ENCODE data around the gene ATG10.

ATG10 gene

DNA sequence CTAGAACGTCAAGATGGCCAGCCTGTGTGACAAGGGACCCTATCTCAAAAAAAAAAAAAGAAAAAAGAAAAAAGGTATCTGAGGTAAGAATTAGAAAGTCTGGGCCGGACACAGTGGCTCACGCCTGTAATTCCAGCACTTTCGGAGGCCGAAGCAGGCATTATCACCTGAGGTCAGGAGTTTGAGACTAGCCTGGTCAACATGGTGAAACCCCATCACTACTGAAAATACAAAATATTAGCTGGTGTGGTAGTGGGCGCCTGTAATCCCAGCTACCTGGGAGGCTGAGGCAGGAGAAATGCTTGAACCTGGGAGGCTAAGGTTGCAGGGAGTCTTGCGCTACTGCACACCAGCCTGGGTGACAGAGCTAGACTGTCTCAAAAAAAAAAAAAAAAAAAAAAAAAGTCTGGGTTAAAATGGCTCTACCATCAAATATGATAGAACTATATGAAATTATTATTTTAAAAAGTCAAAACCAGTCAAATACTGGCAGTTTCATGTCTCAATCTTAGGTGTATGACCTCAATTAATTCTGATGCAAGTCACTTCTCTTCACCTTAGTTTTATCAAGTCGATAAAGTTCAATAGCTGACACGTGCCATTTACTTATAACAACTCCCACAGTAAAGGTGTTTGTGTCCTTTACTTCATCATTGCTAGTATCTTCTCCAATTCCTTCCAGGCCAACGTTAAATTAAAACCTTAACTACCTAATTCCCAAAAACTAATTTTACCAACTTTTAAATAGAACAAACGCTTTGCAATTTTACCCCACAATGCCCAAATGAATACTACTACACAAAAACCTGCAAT, 305.2 kb downstream of the ATG10 start:
- TF ChIP-seq, protein P1, sequence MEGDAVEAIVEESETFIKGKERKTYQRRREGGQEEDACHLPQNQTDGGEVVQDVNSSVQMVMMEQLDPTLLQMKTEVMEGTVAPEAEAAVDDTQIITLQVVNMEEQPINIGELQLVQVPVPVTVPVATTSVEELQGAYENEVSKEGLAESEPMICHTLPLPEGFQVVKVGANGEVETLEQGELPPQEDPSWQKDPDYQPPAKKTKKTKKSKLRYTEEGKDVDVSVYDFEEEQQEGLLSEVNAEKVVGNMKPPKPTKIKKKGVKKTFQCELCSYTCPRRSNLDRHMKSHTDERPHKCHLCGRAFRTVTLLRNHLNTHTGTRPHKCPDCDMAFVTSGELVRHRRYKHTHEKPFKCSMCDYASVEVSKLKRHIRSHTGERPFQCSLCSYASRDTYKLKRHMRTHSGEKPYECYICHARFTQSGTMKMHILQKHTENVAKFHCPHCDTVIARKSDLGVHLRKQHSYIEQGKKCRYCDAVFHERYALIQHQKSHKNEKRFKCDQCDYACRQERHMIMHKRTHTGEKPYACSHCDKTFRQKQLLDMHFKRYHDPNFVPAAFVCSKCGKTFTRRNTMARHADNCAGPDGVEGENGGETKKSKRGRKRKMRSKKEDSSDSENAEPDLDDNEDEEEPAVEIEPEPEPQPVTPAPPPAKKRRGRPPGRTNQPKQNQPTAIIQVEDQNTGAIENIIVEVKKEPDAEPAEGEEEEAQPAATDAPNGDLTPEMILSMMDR (IDR thresholded peaks at IDR 0.05; ENCODE audit: insufficient read depth, low read length, missing control alignments), result no peak
- DNase-seq (ENCODE audit: low read depth, low spot score), result no peak
- H3K4me3 ChIP-seq (ENCODE audit: low read depth, low read length), result peak overlapping the region; percentile 93
- ChIA-PET POLR2A (no interaction called here), CTCF (interaction anchor here (1.2 kb wide), 1 partner anchor 100 kb away, joined by 4 read pairs; no protein-coding TSS in a partner anchor)

DNA sequence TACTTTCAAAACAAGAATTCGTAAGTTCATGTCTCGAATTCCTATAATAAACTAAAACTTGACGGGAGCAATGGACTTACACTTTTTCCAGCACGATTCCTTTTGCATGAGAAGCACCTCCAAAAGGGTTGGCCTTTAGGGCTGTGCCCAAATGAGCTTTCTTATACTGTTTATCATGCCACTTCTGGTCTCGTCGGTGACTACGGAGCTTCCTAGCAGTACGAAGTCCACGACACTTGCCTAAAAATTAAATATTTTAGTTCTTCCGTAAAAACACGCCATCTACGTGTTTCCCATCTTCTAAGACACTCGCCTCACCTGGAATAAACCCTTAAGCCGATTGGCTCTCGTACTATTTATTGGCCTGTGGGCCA, 305.8 kb downstream of the ATG10 start:
- CTCF ChIA-PET, result interaction anchor here (1.2 kb wide), 1 partner anchor 100 kb away, joined by 4 read pairs; no protein-coding TSS in a partner anchor
- peak overlapping the region; percentile 93 for H3K4me3 ChIP-seq (ENCODE audit: low read depth, low read length)
- POLR2A ChIA-PET, result interaction anchor here (1.0 to 1.4 kb wide), 3 partner anchors 58 to 522 kb away, joined by 3 to 5 read pairs (median 3); no protein-coding TSS in a partner anchor
- no peak for DNase-seq (ENCODE audit: low read depth, low spot score)
- TF ChIP-seq, protein P1 (IDR thresholded peaks at IDR 0.05; ENCODE audit: insufficient read depth, low read length, missing control alignments), result no peak

DNA sequence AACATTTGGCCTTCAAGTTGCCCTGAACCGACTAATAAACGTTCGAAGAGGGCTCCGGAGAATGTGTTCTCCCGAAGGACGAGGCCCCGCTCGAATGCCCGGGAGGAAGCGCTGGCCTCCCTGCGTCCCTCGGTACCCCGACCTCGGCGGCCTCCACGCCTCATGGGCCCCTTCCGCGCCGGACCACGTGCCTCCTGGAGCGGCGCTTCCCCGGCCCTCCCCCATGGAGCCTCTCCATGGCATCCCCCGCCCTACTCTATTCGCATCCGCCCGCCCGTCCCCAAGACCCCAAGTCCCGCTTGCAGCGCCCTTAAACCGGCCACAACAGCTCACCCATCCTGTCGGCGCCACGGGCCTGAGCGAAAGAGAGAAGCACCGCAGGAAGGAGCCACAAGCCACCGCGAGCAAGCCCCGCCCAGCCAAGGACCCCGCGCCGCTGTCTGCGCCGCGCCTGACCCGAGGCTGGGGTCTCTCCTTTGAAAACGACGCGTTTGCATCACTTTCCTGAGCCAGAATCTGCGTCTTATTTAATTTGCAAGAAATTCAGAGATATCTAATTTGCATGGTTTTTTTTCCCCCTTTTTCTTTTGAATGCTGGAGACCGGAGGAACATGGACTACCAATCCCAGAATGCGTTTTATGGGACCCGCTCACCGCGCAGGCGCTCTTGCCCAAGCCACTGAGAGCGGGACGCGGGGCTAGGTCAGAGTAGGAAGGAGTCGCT, 306.3 kb downstream of the ATG10 start, which contains the start of gene RPS23:
Gene RPS23 (minus strand): TSS at position 368 of the 724 bp plus-strand sequence. CDS start 31 bp downstream, at position 337.
- TF ChIP-seq, protein P1 (IDR thresholded peaks at IDR 0.05; ENCODE audit: insufficient read depth, low read length, missing control alignments), result no peak
- POLR2A ChIA-PET, result interaction anchor here (0.6 to 1.4 kb wide), 9 partner anchors 17 to 902 kb away, joined by 3 to 8 read pairs (median 3); no protein-coding TSS in a partner anchor
- H3K4me3 ChIP-seq (ENCODE audit: low read depth, low read length), result peak within 1 kb of the TSS; percentile 93
- CTCF ChIA-PET, result interaction anchor here (1.2 to 2.1 kb wide), 2 partner anchors 18 to 101 kb away, joined by 4 to 7 read pairs; no protein-coding TSS in a partner anchor
- DNase-seq (ENCODE audit: low read depth, low spot score), result peak; percentile 38

DNA sequence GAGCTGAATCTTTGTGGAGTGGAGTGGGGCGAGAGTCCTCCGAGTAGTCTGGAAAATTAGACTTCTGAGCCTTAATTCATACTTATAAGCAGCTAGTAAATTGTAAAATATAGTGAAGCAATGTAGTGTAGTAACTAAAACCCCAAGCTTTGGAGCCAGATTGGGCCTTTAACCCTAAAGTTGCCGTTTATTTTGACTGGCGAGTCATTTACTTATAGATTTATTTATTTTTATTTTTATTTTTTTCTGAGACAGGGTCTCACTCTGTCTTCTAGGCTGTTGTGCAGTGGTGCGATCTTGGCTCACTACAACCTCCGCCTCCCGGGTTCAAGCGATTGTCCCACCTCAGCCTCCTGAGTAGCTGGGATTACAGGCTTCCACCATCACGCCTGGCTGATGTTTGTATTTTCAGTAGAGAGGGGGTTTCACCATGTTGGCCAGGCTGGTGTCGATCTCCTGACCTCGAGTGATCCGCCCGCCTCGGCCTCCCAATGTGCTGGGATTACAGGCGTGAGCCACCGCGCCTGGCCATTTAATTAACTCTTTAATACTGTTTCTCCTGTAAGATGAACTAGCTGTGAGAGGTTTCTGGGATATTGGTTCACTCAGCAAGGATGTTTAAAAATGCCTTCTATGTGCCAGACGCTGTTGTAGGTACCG, 307.0 kb downstream of the ATG10 start:
- ChIA-PET CTCF (interaction anchor here (2.1 kb wide), 1 partner anchor 19 kb away, joined by 7 read pairs; no protein-coding TSS in a partner anchor), POLR2A (interaction anchor here (0.6 to 1.4 kb wide), 9 partner anchors 17 to 901 kb away, joined by 3 to 8 read pairs (median 3); no protein-coding TSS in a partner anchor)
- no peak for DNase-seq (ENCODE audit: low read depth, low spot score)
- H3K4me3 ChIP-seq (ENCODE audit: low read depth, low read length), result peak overlapping the region; percentile 93
- TF ChIP-seq, protein P1 (IDR thresholded peaks at IDR 0.05; ENCODE audit: insufficient read depth, low read length, missing control alignments), result no peak

DNA sequence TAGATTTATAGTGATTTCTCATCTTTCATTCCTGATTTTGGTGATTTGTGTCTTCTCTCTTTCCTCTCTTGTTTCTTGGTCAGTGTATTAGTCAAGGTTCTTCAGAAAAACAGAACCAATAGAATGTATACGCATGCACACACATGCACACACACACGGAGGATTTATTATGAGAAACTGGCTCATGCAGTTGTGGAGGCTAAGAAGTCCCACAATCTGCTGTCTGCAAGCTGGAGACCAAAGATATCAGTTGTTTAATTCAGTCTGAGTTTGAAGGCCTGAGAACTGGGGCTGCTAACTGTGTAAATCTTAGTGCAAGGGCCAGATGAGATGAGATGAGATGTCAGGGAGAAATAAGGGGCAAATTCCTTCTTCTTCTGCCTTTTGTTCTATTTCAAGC, 312.1 kb downstream of the ATG10 start:
- ChIA-PET CTCF (interaction anchor here (1.7 kb wide), 1 partner anchor 11 kb away, joined by 4 read pairs; no protein-coding TSS in a partner anchor), POLR2A (no interaction called here)
- TF ChIP-seq, protein P1 (IDR thresholded peaks at IDR 0.05; ENCODE audit: insufficient read depth, low read length, missing control alignments), result no peak
- no peak for DNase-seq (ENCODE audit: low read depth, low spot score)
- no peak overlapping the region for H3K4me3 ChIP-seq (ENCODE audit: low read depth, low read length)
